GM10248 (cell line): Measurements from ENCODE around the gene NR2C2.
A peak's percentile ranks its signal among the peaks of the same experiment; 100 is the strongest.
"Not testable (repeated sequence)": the region's sequence is repeated elsewhere in the genome, so short reads cannot be mapped to it uniquely, and the experiment has no call there.

Source experiments
- CTCF ChIA-PET: fragments of 300-600 bp; sonication (Branson Sonifier 250); formaldehyde crosslinking; extraction: SDS; loops from one replicate; lab custom pipeline; 2021; ENCODE audit warnings: antibody characterized with exemption; lab: Yijun Ruan, JAX
- POLR2A ChIA-PET: fragments of 350-650 bp; sonication (Branson Sonifier 250); formaldehyde crosslinking; extraction: SDS; loops from one replicate; lab custom pipeline; 2020; ENCODE audit warnings: antibody characterized with exemption; lab: Yijun Ruan, JAX
- DNase-seq: peaks from one replicate; pipeline ENCODE4 v3.0.0; 2012; ENCODE audit errors: extremely low spot score
- CTCF ChIP-seq: IDR thresholded peaks from 2 replicates; pipeline ENCODE4 v1.5.1; 2012; ENCODE audit warnings: mild to moderate bottlenecking, low read depth; ENCODE audit errors: extremely low read depth, missing control alignments, control extremely low read depth

The NR2C2 gene

GRCh38 chr3:14947100-14947885 lies at the start of gene NR2C2:
Gene NR2C2 (plus strand): TSS chr3:14947583. CDS start chr3:15003915, 56,332 bp downstream.
- peak; percentile 90 for DNase-seq
- TF ChIP-seq CTCF = no peak
- POLR2A ChIA-PET = interaction anchor here (0.8 to 1.2 kb wide), 3 partner anchors 8 to 296 kb away, joined by 3 to 8 read pairs (median 3); partner anchors contain the start of gene CCDC174
- CTCF ChIA-PET = interaction anchor here (0.8 to 2.2 kb wide), 6 partner anchors 8 to 321 kb away, joined by 3 to 10 read pairs (median 3); no protein-coding TSS in a partner anchor

GRCh38 chr3:14898929-14899328 lies 48.5 kb upstream of the NR2C2 start:
- POLR2A ChIA-PET = no interaction called here
- CTCF ChIA-PET = interaction anchor here (1.3 kb wide), 1 partner anchor 22 kb away, joined by 5 read pairs; no protein-coding TSS in a partner anchor
- no peak for TF ChIP-seq CTCF
- DNase-seq = no peak

- ChIA-PET POLR2A (no interaction called here), CTCF (interaction anchor here (1.0 to 1.7 kb wide), 4 partner anchors 9 to 21 kb away, joined by 3 to 7 read pairs (median 4); no protein-coding TSS in a partner anchor)
- DNase-seq = no peak
- TF ChIP-seq CTCF = no peak
These were observed 47.3 kb upstream of the NR2C2 start for GRCh38 chr3:14899993-14900618.

- ChIA-PET POLR2A (no interaction called here), CTCF (interaction anchor here (1.4 to 1.7 kb wide), 2 partner anchors 10 to 20 kb away, joined by 3 to 7 read pairs; no protein-coding TSS in a partner anchor)
- no peak for DNase-seq
- TF ChIP-seq CTCF = no peak
These were observed 46.2 kb upstream of the NR2C2 start for GRCh38 chr3:14900881-14901873.

- ChIA-PET CTCF (interaction anchor here (2.6 kb wide), 1 partner anchor 18 kb away, joined by 7 read pairs; no protein-coding TSS in a partner anchor), POLR2A (no interaction called here)
- no peak for DNase-seq
- no peak for TF ChIP-seq CTCF
These were observed 44.7 kb upstream of the NR2C2 start for GRCh38 chr3:14902719-14903118.

- CTCF ChIA-PET = interaction anchor here (2.6 kb wide), 1 partner anchor 17 kb away, joined by 7 read pairs; no protein-coding TSS in a partner anchor
- DNase-seq, POLR2A ChIA-PET: not testable (repeated sequence)
These were observed 43.9 kb upstream of the NR2C2 start for GRCh38 chr3:14903501-14903900.
